ENCODE results near the gene HIPK3. TPM values are rescaled to one million over a fixed set of nuclear protein-coding genes. Genes with fewer than 3 reads are reported as not detected.
"Not testable (repeated sequence)": the region's sequence is repeated elsewhere in the genome, so short reads cannot be mapped to it uniquely, and the experiment has no call there.

Gene HIPK3
- total RNA-seq: 35.4 and 37.5 TPM in 2 replicates

GRCh38 chr11:33257160-33257896 lies at the start of gene HIPK3:
Gene HIPK3, plus strand, starts transcription at chr11:33257381.
- intact Hi-C loops (cut with micrococcal nuclease): loop anchor here (2.0 to 10.0 kb wide), 8 partner anchors 193 to 1657 kb away; partner anchors contain the start of genes APIP, CAPRIN1, EIF3M and PDHX
- Mint-ChIP-seq H3K9me3 (no peaks in the 10 kb centered on the region), H3K4me1 (peaks cover 26% of the 10 kb centered on the region), H3K27me3 (peaks cover 2% of the 10 kb centered on the region), H3K36me3 (ENCODE audit: low read depth) (peaks cover 5% of the 10 kb centered on the region), H3K27ac (peak within 1 kb of the TSS; percentile 99), H3K4me3 (peak within 1 kb of the TSS; percentile 89)
- DNase-seq: peak; percentile 95

GRCh38 chr11:33207408-33207985 lies 49.7 kb upstream of the HIPK3 start:
- H3K27ac Mint-ChIP-seq: no peak overlapping the region
- H3K4me3 Mint-ChIP-seq: no peak overlapping the region
- intact Hi-C loops (cut with micrococcal nuclease): no loop called here
- H3K36me3 Mint-ChIP-seq (ENCODE audit: low read depth): no peaks in the 10 kb centered on the region
- DNase-seq: no peak
- H3K27me3 Mint-ChIP-seq: peaks cover 2% of the 10 kb centered on the region
- no peaks in the 10 kb centered on the region for H3K4me1 Mint-ChIP-seq
- no peaks in the 10 kb centered on the region for H3K9me3 Mint-ChIP-seq

GRCh38 chr11:33208150-33208549 lies 49.0 kb upstream of the HIPK3 start:
- Mint-ChIP-seq H3K36me3 (ENCODE audit: low read depth) (no peaks in the 10 kb centered on the region), H3K9me3 (no peaks in the 10 kb centered on the region), H3K4me1 (no peaks in the 10 kb centered on the region), H3K27me3 (peaks cover 2% of the 10 kb centered on the region), H3K27ac (no peak overlapping the region), H3K4me3 (no peak overlapping the region)
- intact Hi-C loops (cut with micrococcal nuclease): loop anchor here (2.0 kb wide), 1 partner anchor 63 kb away; no protein-coding TSS in a partner anchor
- DNase-seq: no peak

GRCh38 chr11:33211153-33211552 lies 46.0 kb upstream of the HIPK3 start:
- H3K9me3 Mint-ChIP-seq: peaks cover 4% of the 10 kb centered on the region
- peaks cover 2% of the 10 kb centered on the region for H3K27me3 Mint-ChIP-seq
- no peaks in the 10 kb centered on the region for H3K36me3 Mint-ChIP-seq (ENCODE audit: low read depth)
- no peak overlapping the region for H3K4me3 Mint-ChIP-seq
- H3K4me1 Mint-ChIP-seq: no peaks in the 10 kb centered on the region
- no peak for DNase-seq
- no peak overlapping the region for H3K27ac Mint-ChIP-seq
- intact Hi-C loops (cut with micrococcal nuclease): no loop called here

- H3K9me3 Mint-ChIP-seq: peaks cover 4% of the 10 kb centered on the region
- no peak for DNase-seq
- no peak overlapping the region for H3K4me3 Mint-ChIP-seq
- intact Hi-C loops (cut with micrococcal nuclease): no loop called here
- H3K27ac Mint-ChIP-seq: no peak overlapping the region
- H3K4me1 Mint-ChIP-seq: no peaks in the 10 kb centered on the region
- no peaks in the 10 kb centered on the region for H3K36me3 Mint-ChIP-seq (ENCODE audit: low read depth)
- H3K27me3 Mint-ChIP-seq: peaks cover 2% of the 10 kb centered on the region
Observed at GRCh38 chr11:33211580-33211979, 45.6 kb upstream of the HIPK3 start.

GRCh38 chr11:33214187-33214586 lies 43.0 kb upstream of the HIPK3 start:
- no peaks in the 10 kb centered on the region for H3K27me3 Mint-ChIP-seq
- H3K4me1 Mint-ChIP-seq: no peaks in the 10 kb centered on the region

GRCh38 chr11:33214767-33215166 lies 42.4 kb upstream of the HIPK3 start:
- DNase-seq: no peak
- H3K27ac Mint-ChIP-seq: no peak overlapping the region
- no peaks in the 10 kb centered on the region for H3K27me3 Mint-ChIP-seq
- H3K9me3 Mint-ChIP-seq: peaks cover 4% of the 10 kb centered on the region
- H3K4me1 Mint-ChIP-seq: no peaks in the 10 kb centered on the region
- no peak overlapping the region for H3K4me3 Mint-ChIP-seq
- H3K36me3 Mint-ChIP-seq (ENCODE audit: low read depth): no peaks in the 10 kb centered on the region
- intact Hi-C loops (cut with micrococcal nuclease): no loop called here

More at GRCh38 chr11:33214187-33214586, 43.0 kb upstream of the HIPK3 start:
- Mint-ChIP-seq H3K4me3 (no peak overlapping the region), H3K9me3 (peaks cover 4% of the 10 kb centered on the region), H3K27ac (no peak overlapping the region), H3K36me3 (ENCODE audit: low read depth) (no peaks in the 10 kb centered on the region)
- intact Hi-C loops (cut with micrococcal nuclease): no loop called here
- no peak for DNase-seq

- not testable (repeated sequence) for H3K4me1 Mint-ChIP-seq, H3K27me3 Mint-ChIP-seq, H3K9me3 Mint-ChIP-seq
Observed at GRCh38 chr11:33216676-33217075, 40.5 kb upstream of the HIPK3 start.

GRCh38 chr11:33222052-33222750 lies 35.0 kb upstream of the HIPK3 start:
- no peaks in the 10 kb centered on the region for H3K4me1 Mint-ChIP-seq
- H3K36me3 Mint-ChIP-seq (ENCODE audit: low read depth): no peaks in the 10 kb centered on the region
- no peaks in the 10 kb centered on the region for H3K27me3 Mint-ChIP-seq
- no peak overlapping the region for H3K27ac Mint-ChIP-seq
- H3K9me3 Mint-ChIP-seq: no peaks in the 10 kb centered on the region
- intact Hi-C loops (cut with micrococcal nuclease): no loop called here
- H3K4me3 Mint-ChIP-seq: no peak overlapping the region
- DNase-seq: no peak

More at GRCh38 chr11:33216676-33217075, 40.5 kb upstream of the HIPK3 start:
- intact Hi-C loops (cut with micrococcal nuclease); DNase-seq; H3K4me3 Mint-ChIP-seq; H3K27ac Mint-ChIP-seq; H3K36me3 Mint-ChIP-seq (ENCODE audit: low read depth): not testable (repeated sequence)

GRCh38 chr11:33225371-33225770 lies 31.8 kb upstream of the HIPK3 start:
- Mint-ChIP-seq H3K4me1 (no peaks in the 10 kb centered on the region), H3K4me3 (no peak overlapping the region), H3K9me3 (no peaks in the 10 kb centered on the region), H3K27me3 (no peaks in the 10 kb centered on the region), H3K36me3 (ENCODE audit: low read depth) (no peaks in the 10 kb centered on the region), H3K27ac (no peak overlapping the region)
- intact Hi-C loops (cut with micrococcal nuclease): no loop called here
- DNase-seq: no peak

GRCh38 chr11:33227578-33228261 lies 29.5 kb upstream of the HIPK3 start:
- no peaks in the 10 kb centered on the region for H3K9me3 Mint-ChIP-seq
- H3K4me1 Mint-ChIP-seq: no peaks in the 10 kb centered on the region
- intact Hi-C loops (cut with micrococcal nuclease): no loop called here
- no peak for DNase-seq
- no peak overlapping the region for H3K4me3 Mint-ChIP-seq
- no peaks in the 10 kb centered on the region for H3K27me3 Mint-ChIP-seq
- H3K36me3 Mint-ChIP-seq (ENCODE audit: low read depth): no peaks in the 10 kb centered on the region
- no peak overlapping the region for H3K27ac Mint-ChIP-seq

- H3K4me3 Mint-ChIP-seq: no peak overlapping the region
Observed at GRCh38 chr11:33234397-33235190, 22.6 kb upstream of the HIPK3 start.

GRCh38 chr11:33237039-33237597 lies 20.1 kb upstream of the HIPK3 start:
- Mint-ChIP-seq H3K36me3 (ENCODE audit: low read depth) (no peaks in the 10 kb centered on the region), H3K4me3 (no peak overlapping the region), H3K4me1 (no peaks in the 10 kb centered on the region), H3K27me3 (peaks cover 1% of the 10 kb centered on the region), H3K9me3 (no peaks in the 10 kb centered on the region), H3K27ac (no peak overlapping the region)
- intact Hi-C loops (cut with micrococcal nuclease): no loop called here
- no peak for DNase-seq

More at GRCh38 chr11:33234397-33235190, 22.6 kb upstream of the HIPK3 start:
- Mint-ChIP-seq H3K36me3 (ENCODE audit: low read depth) (no peaks in the 10 kb centered on the region), H3K27me3 (no peaks in the 10 kb centered on the region), H3K27ac (no peak overlapping the region), H3K9me3 (no peaks in the 10 kb centered on the region), H3K4me1 (no peaks in the 10 kb centered on the region)
- intact Hi-C loops (cut with micrococcal nuclease): no loop called here
- DNase-seq: no peak

Data from activated CD4-positive, alpha-beta T cell treated with anti-CD3 and anti-CD28 coated beads, Interleukin-2, amount 10 ng/mL, durations not matched to agents 24 days and 14 days (primary cell).